ENCODE measurements around the gene C1QL1. TPM values are rescaled to one million over a fixed set of nuclear protein-coding genes. Genes with fewer than 3 reads are reported as not detected.

C1QL1 gene
- polyA plus RNA-seq, 1 experiment: 0.50 TPM

GRCh38 chr17:44914698-44915271, 53.3 kb downstream of the C1QL1 start:
- Histone ChIP-seq H3K4me3 (ENCODE audit: low read depth, low read length) (no peak overlapping the region), H3K27me3 (ENCODE audit: control insufficient read depth, insufficient read depth, low read length) (0 out of 2 replicates have a peak, but pooled peaks cover 1% of the 10 kb centered on the region), H3K36me3 (ENCODE audit: control insufficient read depth, insufficient read depth, low read length) (no peaks in the 10 kb centered on the region)
- no peak for TF ChIP-seq CTCF (IDR thresholded peaks at IDR 0.05; ENCODE audit: insufficient read depth, low read depth, low read length)
- ChIA-PET POLR2A (no interaction called here), CTCF (interaction anchor here (16.0 kb wide), 1 partner anchor 105 kb away, joined by 259 read pairs; no protein-coding TSS in a partner anchor)
- no peak for DNase-seq (ENCODE audit: low read depth)

- POLR2A ChIA-PET: no interaction called here
These were observed 54.0 kb downstream of the C1QL1 start for GRCh38 chr17:44914148-44914547.

GRCh38 chr17:44913676-44914075, 54.4 kb downstream of the C1QL1 start:
- H3K36me3 ChIP-seq (ENCODE audit: control insufficient read depth, insufficient read depth, low read length): no peaks in the 10 kb centered on the region
- DNase-seq (ENCODE audit: low read depth): no peak
- CTCF ChIA-PET: interaction anchor here (0.5 to 16.0 kb wide), 3 partner anchors 9 to 182 kb away, joined by 3 to 259 read pairs (median 4); no protein-coding TSS in a partner anchor
- POLR2A ChIA-PET: no interaction called here
- no peak overlapping the region for H3K4me3 ChIP-seq (ENCODE audit: low read depth, low read length)
- no peak for TF ChIP-seq CTCF (IDR thresholded peaks at IDR 0.05; ENCODE audit: insufficient read depth, low read depth, low read length)
- H3K27me3 ChIP-seq (ENCODE audit: control insufficient read depth, insufficient read depth, low read length): 0 out of 2 replicates have a peak, but pooled peaks cover 1% of the 10 kb centered on the region

More at GRCh38 chr17:44914148-44914547, 54.0 kb downstream of the C1QL1 start:
- no peak for DNase-seq (ENCODE audit: low read depth)
- Histone ChIP-seq H3K4me3 (ENCODE audit: low read depth, low read length) (no peak overlapping the region), H3K36me3 (ENCODE audit: control insufficient read depth, insufficient read depth, low read length) (no peaks in the 10 kb centered on the region), H3K27me3 (ENCODE audit: control insufficient read depth, insufficient read depth, low read length) (0 out of 2 replicates have a peak, but pooled peaks cover 1% of the 10 kb centered on the region)
- TF ChIP-seq CTCF (IDR thresholded peaks at IDR 0.05; ENCODE audit: insufficient read depth, low read depth, low read length): no peak
- CTCF ChIA-PET: interaction anchor here (0.5 to 16.0 kb wide), 3 partner anchors 9 to 181 kb away, joined by 3 to 259 read pairs (median 4); no protein-coding TSS in a partner anchor

- Histone ChIP-seq H3K36me3 (ENCODE audit: control insufficient read depth, insufficient read depth, low read length) (no peaks in the 10 kb centered on the region), H3K27me3 (ENCODE audit: control insufficient read depth, insufficient read depth, low read length) (0 out of 2 replicates have a peak, but pooled peaks cover 1% of the 10 kb centered on the region), H3K4me3 (ENCODE audit: low read depth, low read length) (no peak overlapping the region)
- DNase-seq (ENCODE audit: low read depth): no peak
- CTCF ChIA-PET: interaction anchor here (0.9 to 16.0 kb wide), 4 partner anchors 10 to 220 kb away, joined by 3 to 259 read pairs (median 5); partner anchors contain the start of gene PLCD3
- TF ChIP-seq CTCF (IDR thresholded peaks at IDR 0.05; ENCODE audit: insufficient read depth, low read depth, low read length): no peak
- POLR2A ChIA-PET: no interaction called here
These were observed 55.1 kb downstream of the C1QL1 start for GRCh38 chr17:44912763-44913544.
